ENCODE results near the gene DLGAP1.

DLGAP1 gene

GRCh38 chr18:3742541-3742940 is 712.6 kb downstream of the DLGAP1 start:
- no peak for DNase-seq

- no peak for DNase-seq
These were observed 713.8 kb downstream of the DLGAP1 start for GRCh38 chr18:3741333-3741732.

GRCh38 chr18:3728704-3729437 is 726.2 kb downstream of the DLGAP1 start:
- DNase-seq: no peak

GRCh38 chr18:3727274-3727673 is 727.8 kb downstream of the DLGAP1 start:
- no peak for DNase-seq

GRCh38 chr18:3726238-3726951 is 728.7 kb downstream of the DLGAP1 start:
- DNase-seq: no peak

GRCh38 chr18:3725115-3725514 is 730.0 kb downstream of the DLGAP1 start:
- no peak for DNase-seq

GRCh38 chr18:3723554-3723953 is 731.6 kb downstream of the DLGAP1 start:
- DNase-seq: no peak

- DNase-seq: no peak
These were observed 732.3 kb downstream of the DLGAP1 start for GRCh38 chr18:3722649-3723433.

GRCh38 chr18:3721771-3722648 is 733.1 kb downstream of the DLGAP1 start:
- DNase-seq: no peak

- DNase-seq: no peak
These were observed 734.1 kb downstream of the DLGAP1 start for GRCh38 chr18:3720818-3721545.

GRCh38 chr18:3720159-3720558 is 734.9 kb downstream of the DLGAP1 start:
- DNase-seq: no peak

- no peak for DNase-seq
These were observed 737.6 kb downstream of the DLGAP1 start for GRCh38 chr18:3717376-3718025.

- DNase-seq: no peak
These were observed 738.9 kb downstream of the DLGAP1 start for GRCh38 chr18:3716116-3716660.

- DNase-seq: no peak
These were observed 739.7 kb downstream of the DLGAP1 start for GRCh38 chr18:3715231-3716080.

GRCh38 chr18:3713708-3714107 is 741.4 kb downstream of the DLGAP1 start:
- no peak for DNase-seq

- DNase-seq: no peak
These were observed 741.9 kb downstream of the DLGAP1 start for GRCh38 chr18:3713166-3713565.

GRCh38 chr18:3712491-3712890 is 742.6 kb downstream of the DLGAP1 start:
- no peak for DNase-seq

GRCh38 chr18:3710712-3711301 is 744.3 kb downstream of the DLGAP1 start:
- peak in 1 of 2 donors; percentile 37 for DNase-seq

- DNase-seq: no peak
These were observed 745.9 kb downstream of the DLGAP1 start for GRCh38 chr18:3709205-3709604.
